GM20431 (cell line): ENCODE results near the gene ETV7.
"Not testable (repeated sequence)": the region's sequence is repeated elsewhere in the genome, so short reads cannot be mapped to it uniquely, and the experiment has no call there.

ENCODE experiments used
- in situ Hi-C: fragments of 300-500 bp; cut with MseI, MboI; formaldehyde crosslinking; loops from one replicate; pipeline ENCODE4 v1.15.0; 2020; ENCODE audit warnings: low sequenced_read_pairs; ENCODE audit not compliant: unreplicated experiment

ETV7 gene

DNA sequence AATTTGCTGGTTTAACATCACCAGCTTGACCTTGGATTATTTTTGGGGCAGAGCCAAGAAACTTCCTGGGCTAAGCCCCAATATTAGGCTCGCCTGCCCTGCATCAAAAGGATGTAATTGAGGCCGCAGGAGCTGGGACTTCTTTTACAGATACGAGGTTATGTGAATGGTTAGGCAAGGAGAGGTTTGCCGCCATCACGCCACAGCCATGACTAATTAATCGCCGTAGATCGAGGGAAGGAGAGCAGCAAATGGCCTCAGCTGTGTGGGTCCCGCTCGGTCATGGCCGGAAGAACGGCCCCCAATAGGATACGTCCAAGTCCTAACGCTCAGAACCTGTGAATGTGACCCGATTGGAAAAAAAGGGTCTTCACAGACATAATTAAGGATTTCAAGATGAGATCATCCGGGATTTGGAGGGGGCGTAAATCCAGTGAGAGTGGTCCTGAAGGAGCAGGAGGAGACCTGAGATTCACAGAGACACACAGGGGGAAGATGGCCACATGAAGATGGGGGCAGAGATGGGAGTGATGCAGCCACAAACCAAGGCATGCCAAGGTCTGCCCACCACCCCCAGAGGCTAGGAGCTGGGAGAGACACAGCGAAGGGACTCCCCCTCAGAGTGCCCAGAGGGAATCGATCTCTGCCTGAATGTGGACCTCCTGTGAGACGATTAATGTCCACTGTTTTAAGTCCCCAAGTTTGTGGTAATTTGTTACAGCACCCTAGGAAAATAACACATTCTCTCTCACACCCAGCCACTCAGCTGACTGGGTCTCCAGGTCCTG, 40.8 kb downstream of the ETV7 start:
- in situ Hi-C loops: no loop called here

DNA sequence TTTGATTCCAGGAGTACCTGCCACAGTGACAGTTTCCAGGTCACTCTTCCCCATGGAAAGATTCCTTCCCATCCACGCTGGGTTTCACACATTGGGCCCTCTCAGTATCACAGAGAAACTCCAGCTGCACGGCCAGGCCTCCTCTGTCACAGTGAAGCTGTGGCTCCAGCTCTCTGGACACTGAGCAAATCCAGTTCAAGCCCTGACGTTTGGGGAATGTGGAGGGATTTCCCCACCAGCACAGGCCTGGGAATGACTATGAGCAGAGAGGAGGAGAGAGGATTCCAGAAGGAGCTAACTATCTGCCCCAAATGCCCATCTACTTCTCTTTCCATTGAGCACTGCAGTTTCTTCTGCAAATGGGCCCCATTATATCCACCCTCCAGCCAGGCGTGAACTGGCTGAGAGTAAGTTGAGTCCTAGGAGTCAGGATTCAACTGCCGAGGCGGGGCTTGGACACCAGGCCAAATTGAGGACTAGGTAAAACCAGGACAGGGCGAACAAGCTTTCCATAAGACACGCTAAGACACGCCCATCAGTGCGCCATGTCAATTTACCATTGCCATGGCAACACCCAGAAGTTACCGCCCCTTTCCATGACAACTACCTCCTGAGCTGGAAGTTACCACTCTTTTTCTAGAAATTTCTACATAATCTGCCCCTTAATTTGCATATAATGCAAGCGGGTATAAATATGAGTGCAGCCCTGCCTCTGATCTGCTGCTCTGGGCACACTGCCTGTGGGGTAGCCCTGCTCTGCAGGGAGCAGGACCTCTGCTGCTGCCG, 41.6 kb downstream of the ETV7 start:
- in situ Hi-C loops: no loop called here

- in situ Hi-C loops: no loop called here
Measured at GRCh38 chr6:36343109-36343680, 44.3 kb downstream of the ETV7 start.

- in situ Hi-C loops: no loop called here
Measured at GRCh38 chr6:36340618-36341454, 46.6 kb downstream of the ETV7 start.

DNA sequence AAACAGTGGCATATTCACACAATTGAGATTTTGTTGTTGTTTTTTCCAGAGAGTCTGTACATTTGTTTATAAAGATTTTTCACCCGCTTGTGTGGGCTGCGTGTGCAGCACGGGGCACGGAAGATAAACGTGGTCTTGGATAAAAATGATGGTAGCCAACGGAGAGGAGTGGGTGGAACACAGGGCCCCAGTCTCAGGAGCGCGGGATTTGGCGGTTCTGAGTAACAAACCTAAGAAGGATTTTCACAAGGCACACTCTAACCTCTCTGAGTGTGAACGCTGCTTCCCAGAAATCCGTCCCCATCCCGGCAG, 47.2 kb downstream of the ETV7 start:
- in situ Hi-C loops: no loop called here

DNA sequence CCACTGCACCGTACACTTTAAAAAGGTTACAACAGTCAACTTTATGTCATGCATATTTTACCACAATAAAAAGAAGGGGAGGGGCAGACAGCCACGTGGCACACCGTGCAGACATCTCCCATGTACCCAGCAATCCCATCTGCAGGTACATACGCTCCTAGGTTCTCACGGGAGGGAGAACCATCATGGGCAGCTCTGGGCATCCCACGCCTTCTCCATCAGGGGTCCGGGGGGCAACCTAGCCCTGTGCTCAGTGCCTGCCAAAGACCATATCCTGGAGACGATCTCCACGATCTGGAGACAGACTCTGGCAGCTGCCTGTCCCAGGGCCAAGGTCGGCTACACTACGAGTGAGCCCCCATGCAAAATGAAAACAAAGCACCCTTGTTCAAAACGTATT, 48.3 kb downstream of the ETV7 start:
- in situ Hi-C loops: no loop called here

DNA sequence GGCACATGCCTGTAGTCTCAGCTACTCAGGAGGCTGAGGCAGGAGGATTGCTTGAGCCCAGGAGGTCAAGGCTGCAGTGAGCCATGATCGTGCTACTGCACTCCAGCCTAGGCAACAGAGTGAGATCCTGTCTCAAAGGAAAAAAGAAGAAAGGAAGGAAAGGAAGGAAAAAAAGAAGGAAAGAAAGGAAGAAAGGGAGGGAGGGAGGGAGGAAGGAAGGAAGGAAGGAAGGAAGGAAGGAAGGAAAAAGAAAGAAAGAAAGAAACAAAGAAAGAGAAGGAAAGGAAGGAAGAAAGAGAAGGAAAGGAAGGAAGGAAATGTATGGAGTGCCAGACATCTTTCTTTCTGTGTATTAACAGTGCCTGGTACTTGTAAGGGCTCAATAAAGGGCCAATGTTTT, 49.2 kb downstream of the ETV7 start:
- in situ Hi-C loops: not testable (repeated sequence)

DNA sequence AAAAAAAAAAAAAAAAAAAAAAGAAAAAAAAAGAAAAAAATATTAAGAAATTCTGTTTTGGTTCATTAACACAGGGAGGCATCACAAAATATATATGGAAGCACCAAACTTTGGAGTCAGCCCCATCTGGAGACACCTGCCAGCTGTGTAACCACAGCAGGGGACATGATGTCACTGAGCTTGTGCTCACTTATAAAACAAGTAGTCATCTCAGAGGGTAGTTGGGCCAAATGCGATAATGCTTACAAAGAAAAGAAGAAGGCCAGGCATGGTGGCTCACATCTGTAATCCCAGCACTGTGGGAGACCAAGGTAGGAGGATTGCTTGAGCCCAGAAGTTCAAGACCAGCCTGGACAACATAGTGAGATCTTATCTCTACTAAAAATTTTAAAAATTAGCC, 49.7 kb downstream of the ETV7 start:
- in situ Hi-C loops: no loop called here

GRCh38 chr6:36336779-36337241, 50.7 kb downstream of the ETV7 start, which contains the start of gene BNIP5:
BNIP5 (minus strand) TSS chr6:36336888; CDS start chr6:36330690, 6,198 bp downstream.
- in situ Hi-C loops: no loop called here

DNA sequence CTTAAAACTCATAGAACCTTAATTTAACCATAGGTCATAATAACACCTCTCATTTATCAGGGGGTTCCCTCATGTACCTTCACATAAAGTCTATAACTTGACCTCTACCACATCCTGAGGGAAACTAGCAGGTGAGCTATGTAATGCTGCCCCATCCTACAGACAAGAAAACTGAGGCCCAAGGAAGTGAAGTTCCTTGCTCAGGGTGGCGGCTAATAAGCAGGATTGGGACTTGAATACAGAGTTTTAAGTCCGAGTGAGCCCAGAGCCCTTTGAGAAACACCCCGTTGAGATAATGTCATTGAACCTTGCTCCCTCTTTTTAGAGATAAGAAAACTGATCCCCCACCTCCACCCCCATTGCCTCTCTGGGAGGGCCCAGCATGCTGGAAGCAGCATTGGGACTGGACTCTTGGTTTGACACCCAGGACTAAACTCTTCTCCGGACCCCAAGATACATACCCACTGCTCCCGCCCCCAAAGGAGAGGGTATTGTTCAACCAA, 51.2 kb downstream of the ETV7 start:
- in situ Hi-C loops: no loop called here

- in situ Hi-C loops: no loop called here
Measured at GRCh38 chr6:36335465-36336207, 51.8 kb downstream of the ETV7 start.

DNA sequence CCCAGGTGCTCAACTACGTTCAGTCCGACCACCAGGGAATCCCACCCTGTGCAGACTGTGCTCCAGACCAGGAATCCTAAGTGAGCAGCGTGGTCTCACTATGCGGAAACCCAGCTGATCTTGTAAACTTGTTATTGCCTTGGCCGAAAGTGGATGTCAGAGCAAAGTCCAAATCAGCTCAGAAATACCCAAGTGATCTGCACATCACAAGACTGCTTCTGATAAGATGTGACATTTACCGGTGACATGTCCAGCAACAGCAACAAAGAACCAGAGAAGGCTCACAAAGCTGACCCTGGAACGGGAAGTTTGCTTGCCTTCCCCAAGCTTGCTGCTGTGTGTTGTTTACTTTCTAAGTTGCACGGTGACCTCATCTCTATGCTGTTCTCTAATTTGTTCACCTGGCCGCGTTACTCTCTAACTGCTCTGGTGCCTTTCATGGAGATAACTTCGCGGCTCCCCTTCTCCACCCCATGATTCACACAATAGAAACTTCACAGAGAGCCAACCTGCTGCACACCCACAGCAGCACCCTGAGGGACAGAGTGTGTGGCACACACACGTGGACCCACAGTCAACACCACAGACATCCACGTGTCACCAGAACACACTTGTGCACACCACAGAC, 52.5 kb downstream of the ETV7 start:
- in situ Hi-C loops: no loop called here

- in situ Hi-C loops: no loop called here
Measured at GRCh38 chr6:36333931-36334725, 53.3 kb downstream of the ETV7 start.

GRCh38 chr6:36333171-36333895, 54.1 kb downstream of the ETV7 start:
- in situ Hi-C loops: no loop called here

DNA sequence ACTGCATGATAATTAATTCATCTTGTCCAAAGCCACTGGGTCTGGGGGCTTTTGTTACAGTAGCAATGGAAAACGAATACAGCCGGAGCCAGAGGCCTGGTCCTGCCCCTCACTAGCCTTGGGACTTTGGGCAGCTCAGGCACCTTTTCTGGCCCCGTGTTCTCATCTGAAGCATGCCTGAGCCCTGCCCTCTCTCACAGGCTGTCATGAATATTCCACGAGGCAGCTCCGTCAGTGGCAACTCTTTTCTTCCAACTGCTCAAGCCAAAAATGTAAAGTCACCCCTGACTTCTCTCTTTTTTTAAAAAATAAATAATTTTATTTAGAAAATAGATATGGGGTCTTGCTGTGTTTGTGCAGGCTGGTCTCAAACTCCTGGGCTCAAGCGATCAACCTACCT, 56.1 kb downstream of the ETV7 start:
- in situ Hi-C loops: no loop called here

- in situ Hi-C loops: no loop called here
Measured at GRCh38 chr6:36330366-36330765, 57.1 kb downstream of the ETV7 start.

DNA sequence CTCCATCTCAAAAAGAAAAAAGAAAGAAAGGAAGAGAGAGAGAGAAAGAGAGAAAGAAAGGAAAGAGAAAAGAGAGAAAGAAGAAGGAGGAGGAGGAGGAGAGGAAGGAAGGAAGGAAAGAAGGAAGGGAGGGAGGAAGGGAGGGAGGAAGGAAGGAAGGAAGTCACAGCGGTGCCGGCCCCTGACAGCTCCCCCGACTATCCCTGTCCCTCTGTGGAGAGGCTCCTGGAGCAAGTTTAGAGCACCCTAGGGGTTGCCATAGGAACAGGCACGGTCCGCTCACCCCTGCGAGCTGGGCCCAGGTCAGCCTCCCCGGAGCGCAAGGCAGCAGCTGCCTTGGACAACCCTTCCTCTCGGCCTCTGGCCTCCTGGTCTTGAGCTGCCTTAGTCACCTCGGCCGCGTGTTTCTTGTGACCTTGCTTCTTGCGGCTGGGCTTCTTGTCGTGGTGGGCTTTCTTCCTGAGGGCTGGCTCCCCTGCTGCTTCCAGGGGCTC, 57.6 kb downstream of the ETV7 start:
- in situ Hi-C loops: no loop called here
